Measurements from ENCODE around the gene AMPD2.

Gene AMPD2

GRCh38 chr1:109629372-109630030 lies 9.9 kb downstream of the AMPD2 start:
- CTCF ChIA-PET, result interaction anchor here (0.6 to 4.7 kb wide), 9 partner anchors 10 to 459 kb away, joined by 3 to 42 read pairs (median 6); partner anchors contain the start of gene GNAI3
- TF ChIP-seq NFRKB (IDR thresholded peaks at IDR 0.05), result no peak
- no peak for TF ChIP-seq FOXA1 (IDR thresholded peaks at IDR 0.05)
- TF ChIP-seq CTBP1 (IDR thresholded peaks at IDR 0.05; ENCODE audit: borderline replicate concordance), result no peak
- no peak for TF ChIP-seq ELF4 (IDR thresholded peaks at IDR 0.05)
- no peak for TF ChIP-seq TARDBP (IDR thresholded peaks at IDR 0.05)
- TF ChIP-seq ZNF384 (IDR thresholded peaks at IDR 0.05), result no peak
- TF ChIP-seq FOXK2 (IDR thresholded peaks at IDR 0.05), result no peak
- no peak for TF ChIP-seq LEF1 (IDR thresholded peaks at IDR 0.05; ENCODE audit: borderline replicate concordance)
- TF ChIP-seq SP1 (IDR thresholded peaks at IDR 0.05), result no peak
- no peak for TF ChIP-seq L3MBTL2 (conservative IDR thresholded peaks at IDR 0.05)
- no peak for TF ChIP-seq BHLHE40 (IDR thresholded peaks at IDR 0.05; ENCODE audit: borderline replicate concordance)
- TF ChIP-seq FOXM1 (IDR thresholded peaks at IDR 0.05; ENCODE audit: borderline replicate concordance), result no peak
- TF ChIP-seq SUZ12 (IDR thresholded peaks at IDR 0.05), result no peak
- TF ChIP-seq ARNT (IDR thresholded peaks at IDR 0.05), result no peak
- no peak for DNase-seq (ENCODE audit: extremely low spot score)
- POLR2A ChIA-PET, result interaction anchor here (0.8 to 6.0 kb wide), 2 partner anchors 81 to 83 kb away, joined by 3 to 37 read pairs; partner anchors contain the start of gene GNAI3

DNA sequence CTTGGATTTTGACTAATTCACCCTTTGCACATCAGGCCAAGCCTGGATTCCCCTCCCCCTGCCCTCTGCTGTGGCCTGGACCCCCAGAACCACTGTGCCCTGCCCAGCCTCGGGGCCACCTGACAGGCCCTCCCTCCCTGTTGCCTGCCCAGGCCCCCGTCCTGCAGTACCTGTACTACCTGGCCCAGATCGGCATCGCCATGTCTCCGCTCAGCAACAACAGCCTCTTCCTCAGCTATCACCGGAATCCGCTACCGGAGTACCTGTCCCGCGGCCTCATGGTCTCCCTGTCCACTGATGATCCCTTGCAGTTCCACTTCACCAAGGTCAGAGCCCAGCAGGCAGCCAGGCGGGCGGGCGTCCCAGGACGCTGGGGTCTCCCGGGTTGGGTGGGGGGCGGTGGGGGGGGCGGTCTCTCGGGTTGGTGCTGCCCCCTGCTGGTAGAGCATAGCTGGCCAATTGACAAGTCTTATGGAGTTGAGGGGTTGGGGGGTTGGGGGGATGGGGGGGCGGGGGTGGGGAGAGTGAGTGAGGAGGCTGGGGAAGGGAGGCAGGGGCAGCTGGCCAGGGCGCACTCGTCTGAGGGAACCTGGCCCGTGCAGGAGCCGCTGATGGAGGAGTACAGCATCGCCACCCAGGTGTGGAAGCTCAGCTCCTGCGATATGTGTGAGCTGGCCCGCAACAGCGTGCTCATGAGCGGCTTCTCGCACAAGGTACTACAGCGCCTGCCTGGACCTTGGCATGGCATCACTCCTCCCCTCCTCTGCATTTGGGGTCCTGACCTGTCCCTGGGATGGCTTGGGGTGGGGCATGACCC lies 10.7 kb downstream of the AMPD2 start:
- no peak for TF ChIP-seq ARNT (IDR thresholded peaks at IDR 0.05)
- CTCF ChIA-PET, result interaction anchor here (0.6 to 4.7 kb wide), 11 partner anchors 9 to 458 kb away, joined by 3 to 42 read pairs (median 6); partner anchors contain the start of genes AMPD2, GNAI3 and GNAT2
- peak; percentile 63 for DNase-seq (ENCODE audit: extremely low spot score)
- POLR2A ChIA-PET, result interaction anchor here (0.7 to 6.0 kb wide), 4 partner anchors 10 to 85 kb away, joined by 3 to 37 read pairs (median 4); partner anchors contain the start of genes AMPD2 and GNAI3

DNA sequence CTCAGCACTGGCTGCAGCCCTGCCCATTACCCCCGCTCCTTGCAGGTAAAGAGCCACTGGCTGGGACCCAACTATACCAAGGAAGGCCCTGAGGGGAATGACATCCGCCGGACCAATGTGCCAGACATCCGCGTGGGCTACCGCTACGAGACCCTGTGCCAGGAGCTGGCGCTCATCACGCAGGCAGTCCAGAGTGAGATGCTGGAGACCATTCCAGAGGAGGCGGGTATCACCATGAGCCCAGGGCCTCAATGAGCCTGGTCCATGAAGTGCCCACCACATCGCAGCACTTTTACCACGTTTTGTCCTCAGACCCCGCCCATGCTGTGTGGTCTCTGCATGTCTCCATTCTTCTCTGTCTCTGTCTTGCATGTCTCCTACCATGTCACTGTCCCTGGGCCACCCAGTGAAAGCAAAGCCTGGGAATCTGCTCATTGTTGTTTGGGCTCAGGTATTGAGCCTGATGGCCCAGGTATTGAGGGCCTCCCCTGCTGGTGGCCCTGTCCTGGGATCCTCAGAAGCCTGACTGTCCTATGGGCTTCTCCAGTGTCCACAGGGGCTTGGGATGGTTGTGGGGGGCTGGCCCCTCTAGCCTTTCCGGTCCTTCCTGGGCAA lies 11.4 kb downstream of the AMPD2 start:
- ChIA-PET CTCF (interaction anchor here (0.7 to 4.7 kb wide), 8 partner anchors 9 to 160 kb away, joined by 3 to 42 read pairs (median 6); partner anchors contain the start of genes AMPD2 and GNAT2), POLR2A (interaction anchor here (0.7 to 6.0 kb wide), 3 partner anchors 11 to 85 kb away, joined by 4 to 37 read pairs (median 4); partner anchors contain the start of genes AMPD2 and GNAI3)
- TF ChIP-seq L3MBTL2 (conservative IDR thresholded peaks at IDR 0.05) (no peak), SUZ12 (IDR thresholded peaks at IDR 0.05) (no peak)

DNA sequence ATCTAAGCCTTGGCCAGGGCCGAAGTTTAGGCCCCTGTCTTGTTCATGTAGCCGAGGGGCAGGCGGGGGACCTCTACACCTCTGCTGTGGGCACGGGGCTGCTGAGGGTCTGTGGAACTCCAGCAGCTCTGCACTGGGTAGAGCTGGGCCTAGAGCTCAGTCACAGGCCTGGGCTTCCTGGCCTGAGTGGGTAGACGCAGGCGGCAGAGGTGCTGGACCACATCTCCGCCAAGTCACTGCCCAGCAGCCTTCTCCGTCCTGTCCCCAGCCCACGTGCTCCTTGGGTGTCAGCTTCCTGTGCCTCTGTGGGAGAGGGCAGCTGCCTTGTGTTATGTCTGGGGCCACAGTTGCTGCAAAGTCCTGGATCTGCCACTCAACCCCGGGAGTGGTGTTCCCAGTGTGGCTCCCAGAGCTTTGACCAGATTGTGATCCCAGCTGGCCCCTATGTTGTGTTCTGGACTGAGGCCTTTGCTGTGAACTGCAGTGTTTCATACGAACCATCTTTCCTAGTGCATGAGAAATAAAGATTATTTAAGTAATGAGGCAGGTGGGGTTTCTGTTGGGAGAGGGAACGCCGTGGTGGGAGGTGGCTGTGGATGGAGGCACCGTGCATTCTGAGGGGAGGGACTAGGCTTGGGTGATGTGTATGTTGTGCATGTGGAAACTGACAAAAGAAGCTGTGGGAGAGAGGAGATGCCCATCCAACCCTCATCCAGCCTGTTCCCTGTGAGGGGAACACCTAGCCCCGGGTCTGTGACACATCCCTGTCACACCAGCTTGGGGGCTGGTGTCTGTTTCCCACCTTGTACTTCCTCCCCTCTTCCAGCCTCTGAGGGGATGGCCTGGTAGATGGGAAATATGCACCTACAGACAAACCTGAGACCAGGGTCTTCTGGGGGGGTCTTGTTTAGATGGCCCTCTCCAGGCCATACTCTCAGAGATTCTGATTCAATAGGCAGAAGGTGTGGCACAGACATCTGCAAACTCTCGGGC lies 12.2 kb downstream of the AMPD2 start:
- DNase-seq (ENCODE audit: extremely low spot score), result no peak
- TF ChIP-seq ZNF384 (IDR thresholded peaks at IDR 0.05) (no peak), TARDBP (IDR thresholded peaks at IDR 0.05) (no peak), BHLHE40 (IDR thresholded peaks at IDR 0.05; ENCODE audit: borderline replicate concordance) (no peak), FOXK2 (IDR thresholded peaks at IDR 0.05) (no peak), ARNT (IDR thresholded peaks at IDR 0.05) (no peak), NFRKB (IDR thresholded peaks at IDR 0.05) (no peak), ELF4 (IDR thresholded peaks at IDR 0.05) (no peak), SP1 (IDR thresholded peaks at IDR 0.05) (no peak), FOXM1 (IDR thresholded peaks at IDR 0.05; ENCODE audit: borderline replicate concordance) (no peak), FOXA1 (IDR thresholded peaks at IDR 0.05) (no peak), CTBP1 (IDR thresholded peaks at IDR 0.05; ENCODE audit: borderline replicate concordance) (no peak), L3MBTL2 (conservative IDR thresholded peaks at IDR 0.05) (no peak), SUZ12 (IDR thresholded peaks at IDR 0.05) (no peak), LEF1 (IDR thresholded peaks at IDR 0.05; ENCODE audit: borderline replicate concordance) (no peak), HDGF (IDR thresholded peaks at IDR 0.05; ENCODE audit: borderline replicate concordance) (no peak)
- TF ChIP-seq, protein P1, sequence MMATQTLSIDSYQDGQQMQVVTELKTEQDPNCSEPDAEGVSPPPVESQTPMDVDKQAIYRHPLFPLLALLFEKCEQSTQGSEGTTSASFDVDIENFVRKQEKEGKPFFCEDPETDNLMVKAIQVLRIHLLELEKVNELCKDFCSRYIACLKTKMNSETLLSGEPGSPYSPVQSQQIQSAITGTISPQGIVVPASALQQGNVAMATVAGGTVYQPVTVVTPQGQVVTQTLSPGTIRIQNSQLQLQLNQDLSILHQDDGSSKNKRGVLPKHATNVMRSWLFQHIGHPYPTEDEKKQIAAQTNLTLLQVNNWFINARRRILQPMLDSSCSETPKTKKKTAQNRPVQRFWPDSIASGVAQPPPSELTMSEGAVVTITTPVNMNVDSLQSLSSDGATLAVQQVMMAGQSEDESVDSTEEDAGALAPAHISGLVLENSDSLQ (IDR thresholded peaks at IDR 0.05), result no peak
- ChIA-PET CTCF (interaction anchor here (1.7 to 4.7 kb wide), 3 partner anchors 8 to 90 kb away, joined by 6 to 42 read pairs (median 42); no protein-coding TSS in a partner anchor), POLR2A (interaction anchor here (0.9 to 6.0 kb wide), 2 partner anchors 83 to 86 kb away, joined by 4 to 37 read pairs; partner anchors contain the start of gene GNAI3)

More for the DNA sequence above, 11.4 kb downstream of the AMPD2 start:
- no peak for DNase-seq (ENCODE audit: extremely low spot score)

- ChIA-PET POLR2A (interaction anchor here (6.0 kb wide), 1 partner anchor 84 kb away, joined by 37 read pairs; the partner anchor contains the start of gene GNAI3), CTCF (interaction anchor here (4.1 kb wide), 1 partner anchor 87 kb away, joined by 42 read pairs; no protein-coding TSS in a partner anchor)
- no peak for DNase-seq (ENCODE audit: extremely low spot score)
- TF ChIP-seq FOXK2 (IDR thresholded peaks at IDR 0.05) (no peak), ARNT (IDR thresholded peaks at IDR 0.05) (no peak), ELF4 (IDR thresholded peaks at IDR 0.05) (no peak), NFRKB (IDR thresholded peaks at IDR 0.05) (no peak), LEF1 (IDR thresholded peaks at IDR 0.05; ENCODE audit: borderline replicate concordance) (no peak), FOXM1 (IDR thresholded peaks at IDR 0.05; ENCODE audit: borderline replicate concordance) (no peak), L3MBTL2 (conservative IDR thresholded peaks at IDR 0.05) (no peak), SUZ12 (IDR thresholded peaks at IDR 0.05) (no peak), FOXA1 (IDR thresholded peaks at IDR 0.05) (no peak), CTBP1 (IDR thresholded peaks at IDR 0.05; ENCODE audit: borderline replicate concordance) (no peak)
- TF ChIP-seq, protein P1 (IDR thresholded peaks at IDR 0.05), result no peak
Measured at GRCh38 chr1:109632671-109633346, 13.2 kb downstream of the AMPD2 start.
